NCI-H69 (cell line): ENCODE results near the gene SERPINB12.

Experiments used
- DNase-seq: peaks from one replicate; lab custom pipeline; 2025; lab: John Stamatoyannopoulos, UW

SERPINB12 gene

GRCh38 chr18:63542069-63542468 is at the start of gene SERPINB12:
Gene SERPINB12, plus strand, starts transcription at chr18:63542369. Its CDS starts 13,791 bp downstream, at chr18:63556160.
- no peak for DNase-seq

DNA sequence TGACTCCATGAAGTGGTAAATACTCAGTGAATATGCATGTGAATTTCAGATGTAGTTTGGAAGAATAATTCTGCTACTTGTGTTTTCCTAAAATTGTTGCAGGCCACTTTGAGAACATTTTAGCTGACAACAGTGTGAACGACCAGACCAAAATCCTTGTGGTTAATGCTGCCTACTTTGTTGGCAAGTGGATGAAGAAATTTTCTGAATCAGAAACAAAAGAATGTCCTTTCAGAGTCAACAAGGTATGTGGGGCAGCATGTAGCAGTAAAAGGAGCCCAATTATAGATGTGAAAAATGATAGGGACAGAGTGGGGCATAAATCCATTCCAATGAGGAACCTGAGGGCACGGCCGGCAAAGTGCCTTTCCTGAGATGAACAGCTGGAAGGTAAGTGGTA is 49.3 kb upstream of the SERPINB12 start:
- no peak for DNase-seq

DNA sequence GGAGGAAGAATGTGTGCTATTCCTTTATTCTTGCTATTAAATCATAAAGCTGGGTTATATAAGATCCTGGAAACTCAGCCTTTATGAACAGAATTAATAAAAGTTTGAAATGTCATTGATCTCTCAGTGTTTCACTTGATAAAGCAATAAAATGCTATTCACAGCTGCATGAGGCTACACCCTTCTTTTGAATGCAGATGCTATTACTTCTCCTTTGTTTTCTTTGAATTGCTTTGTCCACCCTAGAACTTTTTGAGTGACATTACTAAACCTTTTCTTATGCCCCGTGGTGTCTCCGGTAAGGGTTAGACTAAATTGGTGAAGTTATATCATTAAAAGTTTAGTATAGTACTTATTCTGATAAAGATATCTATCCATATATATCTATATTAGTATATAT is 46.5 kb upstream of the SERPINB12 start:
- no peak for DNase-seq

- DNase-seq, result peak; percentile 62
Observed at GRCh38 chr18:63505566-63506335, 36.4 kb upstream of the SERPINB12 start.

DNA sequence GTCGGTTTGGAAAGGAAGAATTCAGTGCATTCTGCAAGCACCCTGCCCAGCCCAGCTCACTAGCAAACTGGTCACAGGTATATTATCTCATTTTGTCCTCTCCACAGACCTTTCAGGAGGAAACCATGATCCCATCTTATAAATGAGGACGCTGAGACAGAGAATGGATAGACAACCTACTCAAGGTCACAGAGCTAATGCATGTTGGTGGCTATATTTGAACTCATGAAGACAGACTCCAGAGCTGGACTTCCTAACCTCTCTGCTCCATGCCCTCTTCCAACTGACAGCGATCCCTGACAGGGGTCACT is 35.9 kb upstream of the SERPINB12 start:
- no peak for DNase-seq

- peak; percentile 73 for DNase-seq
Observed at GRCh38 chr18:63508596-63508995, 33.6 kb upstream of the SERPINB12 start.

DNA sequence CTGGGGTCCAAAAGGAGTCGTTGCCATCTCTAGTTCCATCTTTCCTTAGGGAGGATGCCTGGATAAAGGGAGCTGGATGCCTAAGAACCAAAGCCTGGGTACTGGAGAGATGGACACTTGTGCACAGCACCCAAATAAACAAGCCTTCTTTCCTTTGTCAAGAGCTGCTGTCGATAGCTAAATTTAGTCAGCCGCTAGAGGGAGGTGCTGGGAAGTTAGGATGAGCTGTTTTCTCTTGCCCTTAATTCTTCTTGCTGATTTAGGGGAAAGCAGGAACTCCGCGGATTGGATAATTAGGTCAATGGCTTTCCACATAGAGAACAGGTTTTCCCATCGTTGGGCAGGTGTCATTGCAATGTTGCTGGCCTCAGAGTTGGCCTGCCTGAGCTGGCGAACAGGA is 30.9 kb upstream of the SERPINB12 start:
- peak; percentile 42 for DNase-seq

DNA sequence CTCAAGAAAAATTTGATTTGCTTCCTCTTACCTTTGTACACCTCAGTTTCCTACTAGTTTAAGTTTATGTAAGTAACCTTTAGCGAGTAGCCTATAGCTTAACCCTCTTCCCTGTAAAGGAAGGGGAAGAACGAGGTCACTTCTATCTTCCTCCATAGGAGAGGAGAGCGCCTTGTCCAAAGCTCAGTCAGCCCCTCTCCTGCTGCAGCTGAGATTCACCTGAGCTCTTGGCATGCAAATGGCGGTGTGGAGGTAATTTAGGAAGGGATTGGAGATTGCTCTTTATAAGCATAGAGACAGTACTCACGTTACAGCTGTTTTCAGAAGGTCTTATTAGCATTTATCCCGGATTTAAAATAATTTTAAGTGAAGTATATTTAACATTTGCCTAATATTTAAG is 27.8 kb upstream of the SERPINB12 start:
- no peak for DNase-seq

DNA sequence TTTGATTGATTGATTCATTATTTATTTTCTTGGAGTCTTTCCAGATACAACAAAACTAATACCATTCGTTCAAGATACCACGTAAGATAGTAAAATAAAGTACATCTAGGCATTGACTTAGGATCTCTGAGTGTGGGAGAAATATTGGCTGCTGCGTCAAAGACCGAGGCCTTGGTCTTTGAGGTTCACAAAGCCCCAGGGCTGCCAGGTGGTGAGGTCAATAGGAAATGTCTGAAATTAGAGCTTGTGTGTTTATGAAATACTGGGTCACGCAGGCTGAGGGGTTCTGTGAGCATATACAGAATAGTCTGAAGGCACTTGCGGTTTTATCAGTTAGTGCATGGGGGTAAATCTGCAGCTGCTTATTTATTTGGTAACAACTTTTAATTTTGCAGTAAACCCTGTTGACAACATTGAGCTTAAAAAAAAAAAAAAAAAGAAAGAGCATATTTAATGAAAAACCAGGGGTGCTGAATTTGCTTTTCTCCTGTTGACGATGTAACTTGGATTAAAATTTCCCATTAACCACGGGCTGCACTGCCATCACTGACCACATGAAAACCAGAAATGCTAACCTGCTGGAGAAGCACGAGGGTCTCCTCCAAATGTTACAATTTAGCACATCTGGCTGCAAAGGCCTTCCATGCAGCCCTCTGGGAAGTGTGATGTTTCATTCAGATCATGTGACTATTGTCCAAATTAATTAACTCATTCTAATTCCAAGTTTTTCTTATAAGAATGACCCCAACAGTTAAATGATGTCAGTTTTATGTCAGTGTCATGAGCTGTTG is 27.1 kb upstream of the SERPINB12 start:
- DNase-seq, result peak; percentile 43

GRCh38 chr18:63515801-63516200 is 26.4 kb upstream of the SERPINB12 start:
- no peak for DNase-seq

DNA sequence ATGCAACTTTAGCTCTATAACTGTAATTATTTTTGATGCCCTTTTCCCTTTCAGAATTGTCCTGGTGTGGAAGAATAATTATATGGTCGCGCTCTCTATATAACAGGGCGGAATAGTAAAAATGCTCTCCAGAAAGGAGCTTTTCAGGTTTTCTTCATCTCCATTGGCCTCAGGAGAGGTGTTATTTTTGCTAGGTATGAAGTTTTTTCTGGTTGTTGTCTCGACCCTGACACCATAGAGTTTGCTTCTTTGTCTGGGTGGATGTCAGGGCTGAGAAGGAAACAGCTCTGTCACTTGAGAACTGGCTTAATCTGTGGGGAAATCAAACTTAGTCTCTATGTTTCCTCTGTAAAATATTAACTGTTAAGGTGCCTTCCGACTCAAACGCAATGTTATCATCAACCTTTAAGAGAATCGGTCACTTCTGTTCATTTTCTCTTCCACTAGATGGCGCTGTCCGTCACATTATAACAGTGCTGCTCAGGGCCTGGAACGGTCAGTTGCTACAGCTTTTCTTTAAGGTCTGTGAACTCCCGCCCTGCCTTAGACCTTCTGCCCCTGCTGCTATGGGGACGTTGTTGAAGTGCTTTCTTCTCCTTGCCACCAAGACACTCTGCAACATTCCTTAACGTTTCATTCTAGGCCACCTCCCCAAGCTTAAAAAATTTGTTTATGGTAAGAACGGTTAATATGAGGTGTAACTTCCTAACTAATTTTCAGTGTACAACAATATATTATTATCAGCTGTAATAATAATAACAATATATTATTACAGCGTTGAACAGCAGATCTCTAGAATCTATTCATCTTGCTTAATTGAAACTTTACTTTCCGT is 23.8 kb upstream of the SERPINB12 start:
- DNase-seq, result peak; percentile 95

DNA sequence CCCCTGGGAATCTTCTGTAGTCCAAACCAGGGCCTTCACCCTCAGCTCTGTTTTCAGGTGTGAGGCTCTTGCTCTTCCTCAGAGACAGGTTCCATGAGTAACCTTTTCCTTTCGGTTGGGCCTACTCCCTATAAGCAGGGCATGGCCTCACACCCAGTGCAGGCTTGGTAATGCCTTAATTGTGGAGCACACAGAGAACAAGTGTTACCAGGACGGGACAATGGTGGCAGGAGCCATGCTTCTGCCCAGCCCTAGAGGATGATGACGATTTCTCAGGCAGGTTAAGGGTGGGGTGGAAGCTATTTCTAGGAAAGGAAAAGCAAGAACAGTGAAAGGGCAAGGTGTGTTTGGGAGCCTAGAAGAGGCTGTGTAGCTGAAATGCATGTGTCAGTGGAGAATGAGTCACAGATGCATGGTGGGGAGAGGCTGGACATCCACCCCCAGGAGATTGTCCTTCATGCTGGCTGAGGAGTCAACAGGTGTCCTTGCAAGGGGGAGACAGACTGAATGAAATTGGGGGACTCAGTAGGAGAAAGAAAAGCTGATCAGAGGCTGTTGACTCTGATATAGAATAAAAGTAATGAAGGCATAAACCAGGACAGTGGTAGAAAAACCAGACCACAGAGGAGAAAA is 22.0 kb upstream of the SERPINB12 start:
- DNase-seq, result no peak

- peak; percentile 31 for DNase-seq
Observed at GRCh38 chr18:63523660-63524059, 18.5 kb upstream of the SERPINB12 start.

- DNase-seq, result no peak
Observed at GRCh38 chr18:63527251-63527650, 14.9 kb upstream of the SERPINB12 start.

GRCh38 chr18:63528863-63529492 is 13.2 kb upstream of the SERPINB12 start:
- DNase-seq, result no peak

- no peak for DNase-seq
Observed at GRCh38 chr18:63532471-63532870, 9.7 kb upstream of the SERPINB12 start.

GRCh38 chr18:63534615-63535014 is 7.6 kb upstream of the SERPINB12 start:
- DNase-seq, result no peak

GRCh38 chr18:63539904-63540510 is 2.2 kb upstream of the SERPINB12 start:
- DNase-seq, result no peak

DNA sequence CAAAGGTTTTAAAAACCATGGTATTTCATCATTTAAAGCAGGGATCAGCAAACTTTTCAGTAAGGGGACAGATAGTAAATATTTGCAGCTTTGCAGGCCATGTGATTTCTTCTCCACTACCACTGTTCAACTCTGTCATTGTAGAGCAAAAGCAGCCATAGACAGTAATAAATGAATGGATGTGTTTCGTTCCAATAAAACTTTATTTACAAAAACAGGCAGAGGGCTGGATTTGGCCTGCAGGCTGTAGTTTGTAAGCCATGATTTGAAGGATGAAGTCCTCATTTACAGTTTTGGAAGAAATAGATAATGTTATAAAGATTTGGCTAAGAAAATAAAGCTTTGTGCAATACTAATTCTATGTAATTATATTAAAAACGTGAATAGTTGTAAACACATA is 1.8 kb downstream of the SERPINB12 start:
- DNase-seq, result no peak

DNA sequence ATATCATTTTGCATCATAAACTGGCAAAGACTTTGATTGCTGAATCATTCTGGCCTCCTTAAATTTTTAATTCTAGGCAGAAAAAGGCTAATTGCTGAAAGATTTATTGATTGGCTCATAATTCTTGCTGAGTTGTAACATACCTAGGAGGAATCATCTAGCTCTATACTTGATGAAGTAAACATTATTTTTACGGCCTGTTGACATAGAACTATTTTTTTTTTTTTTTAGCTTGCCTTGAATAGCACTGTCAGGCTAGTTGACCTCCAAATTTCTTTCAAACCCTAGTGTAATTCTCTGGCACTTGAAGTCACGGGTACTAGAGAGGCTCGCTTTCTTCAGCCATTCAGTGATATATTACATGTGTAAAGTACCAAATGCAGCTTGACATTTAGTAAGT is 2.8 kb downstream of the SERPINB12 start:
- DNase-seq, result peak; percentile 21

DNA sequence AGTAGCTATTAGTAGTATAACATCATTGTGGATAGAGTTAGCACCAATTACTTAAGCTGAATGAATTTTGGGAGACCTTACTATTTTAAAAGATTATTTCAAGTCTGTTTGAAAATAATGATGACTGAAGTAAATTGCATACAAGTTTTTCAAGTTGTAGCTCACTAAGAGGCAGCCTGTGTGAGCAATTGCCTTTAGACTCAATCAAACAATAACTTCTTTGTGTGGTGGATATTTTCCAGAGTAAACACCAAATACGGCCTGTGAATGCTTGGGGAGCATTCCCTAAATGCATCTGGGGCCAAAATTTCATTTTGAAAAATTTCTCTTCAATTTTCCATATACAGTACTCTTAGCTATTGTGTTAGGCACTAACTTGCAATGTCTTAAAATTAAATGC is 7.9 kb downstream of the SERPINB12 start:
- no peak for DNase-seq
